HG03469 (cell line): ENCODE results near the gene PFKP.

Source experiments
- ATAC-seq: cut with Tn5 transposase; IDR thresholded peaks from one replicate; pipeline ENCODE4 v1.9.1; 2021; ENCODE audit warnings: mild to moderate bottlenecking, moderate library complexity, moderate number of reproducible peaks; ENCODE audit not compliant: unreplicated experiment

PFKP gene

GRCh38 chr10:3178042-3178441 is 110.7 kb downstream of the PFKP start:
- no peak for ATAC-seq

DNA sequence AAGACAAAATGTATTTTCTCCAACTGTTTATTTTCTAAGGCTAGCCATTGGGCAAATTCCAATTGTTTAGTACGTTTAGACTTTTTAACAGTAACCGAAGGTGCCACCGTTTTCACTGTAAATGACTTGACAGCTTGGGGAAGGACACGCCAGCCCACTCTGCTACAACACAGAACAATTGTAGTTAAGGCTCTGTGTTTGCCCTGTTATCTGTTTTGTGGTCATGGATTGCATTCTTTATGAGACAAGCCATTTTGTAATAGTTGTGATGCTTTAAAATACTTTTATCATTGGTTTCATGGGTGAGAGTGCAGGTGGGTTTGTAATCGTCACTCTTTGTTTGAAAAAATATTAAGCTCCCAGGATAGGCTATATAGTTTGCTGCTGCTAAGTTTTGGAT is 111.8 kb downstream of the PFKP start:
- no peak for ATAC-seq

DNA sequence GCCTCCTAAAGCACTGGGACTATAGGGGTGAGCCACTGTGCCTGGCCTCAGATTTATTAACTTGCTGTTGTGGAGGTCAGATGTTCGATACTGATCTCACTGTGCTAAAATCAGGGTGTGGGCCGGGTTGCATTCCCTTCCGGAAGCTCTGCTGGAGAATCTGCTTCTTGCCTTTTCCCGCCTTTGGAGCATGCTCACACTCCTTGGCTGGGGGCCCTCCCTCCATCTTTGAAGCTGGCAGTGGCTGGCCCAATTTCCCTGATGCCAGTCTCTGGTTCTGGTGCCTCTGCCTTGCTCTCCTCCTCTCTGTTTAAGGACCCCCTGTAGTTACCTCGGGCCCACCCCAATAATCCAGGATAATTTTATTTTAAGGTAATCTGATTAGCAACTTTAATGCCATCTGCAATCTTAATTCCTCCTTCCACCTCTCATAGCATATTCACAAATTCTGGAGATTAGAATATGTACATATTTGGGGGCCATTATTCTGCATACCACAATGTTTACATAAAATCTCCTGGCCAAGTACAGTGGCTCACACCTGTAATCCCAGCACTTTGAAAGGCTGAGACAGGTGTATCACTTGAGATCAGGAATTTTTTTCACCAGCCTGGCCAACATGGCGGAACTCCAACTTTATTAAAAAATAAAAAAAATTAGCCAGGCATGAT is 113.1 kb downstream of the PFKP start:
- ATAC-seq: no peak

GRCh38 chr10:3185386-3185785 is 118.0 kb downstream of the PFKP start:
- no peak for ATAC-seq

GRCh38 chr10:3186368-3186767 is 119.0 kb downstream of the PFKP start:
- ATAC-seq: no peak
